IPS-20b (cell line): ENCODE data around the gene MSMB.
A peak's percentile ranks its signal among the peaks of the same experiment; 100 is the strongest.
"Not testable (repeated sequence)": the region's sequence is repeated elsewhere in the genome, so short reads cannot be mapped to it uniquely, and the experiment has no call there.

ENCODE experiments used
- H3K27ac ChIP-seq: one replicate; pipeline ENCODE4 v1.5.1; 2013; ENCODE audit warnings: low read length
- H3K27me3 ChIP-seq: 2 replicates; pipeline ENCODE4 v1.6.1; 2013; ENCODE audit warnings: mild to moderate bottlenecking, low read length, inconsistent platforms; ENCODE audit not compliant: insufficient read depth
- H3K36me3 ChIP-seq: 2 replicates; pipeline ENCODE4 v1.6.1; 2013; ENCODE audit warnings: low read depth, mild to moderate bottlenecking, inconsistent platforms, low read length, moderate library complexity; ENCODE audit not compliant: insufficient read depth
- H3K4me1 ChIP-seq: 2 replicates; pipeline ENCODE4 v1.6.1; 2013; ENCODE audit warnings: mild to moderate bottlenecking, control low read depth, inconsistent platforms, low read length, moderate library complexity; ENCODE audit not compliant: insufficient read depth
- H3K4me3 ChIP-seq: 2 replicates; pipeline ENCODE4 v1.5.1; 2013; ENCODE audit warnings: mild to moderate bottlenecking, low read length, inconsistent platforms
- H3K9ac ChIP-seq: 2 replicates; pipeline ENCODE4 v1.6.1; 2013; ENCODE audit warnings: low read depth, mild to moderate bottlenecking, inconsistent platforms, low read length, moderate library complexity
- H3K9me3 ChIP-seq: 2 replicates; pipeline ENCODE4 v1.6.1; 2013; ENCODE audit warnings: mild to moderate bottlenecking, low read depth, low read length, inconsistent platforms; ENCODE audit not compliant: insufficient read depth

MSMB gene

GRCh38 chr10:46049497-46049831, 3.4 kb upstream of the MSMB start:
- H3K9me3 ChIP-seq, H3K27me3 ChIP-seq, H3K36me3 ChIP-seq, H3K9ac ChIP-seq, H3K27ac ChIP-seq, H3K4me3 ChIP-seq: not testable (repeated sequence)
- peaks cover 12% of the 10 kb centered on the region; the same call in 1 of the 2 replicates for H3K4me1 ChIP-seq

- Histone ChIP-seq H3K9me3 (no peaks in the 10 kb centered on the region), H3K36me3 (no peaks in the 10 kb centered on the region), H3K9ac (no peak overlapping the region), H3K4me3 (no peak overlapping the region), H3K27me3 (no peaks in the 10 kb centered on the region; the same call in 1 of the 2 replicates), H3K27ac (no peak overlapping the region), H3K4me1 (peaks cover 5% of the 10 kb centered on the region; the same call in 1 of the 2 replicates)
Measured at GRCh38 chr10:46048152-46048551, 2.1 kb upstream of the MSMB start.

- H3K9me3 ChIP-seq, result no peaks in the 10 kb centered on the region
- H3K27me3 ChIP-seq, result no peaks in the 10 kb centered on the region; the same call in 1 of the 2 replicates
- no peak overlapping the region for H3K9ac ChIP-seq
- H3K4me3 ChIP-seq, result no peak overlapping the region
- no peak overlapping the region for H3K27ac ChIP-seq
- no peaks in the 10 kb centered on the region for H3K4me1 ChIP-seq
- no peaks in the 10 kb centered on the region for H3K36me3 ChIP-seq
Measured at GRCh38 chr10:46042527-46042926, 3.5 kb downstream of the MSMB start.

GRCh38 chr10:46040004-46040403, 6.1 kb downstream of the MSMB start:
- Histone ChIP-seq H3K4me3 (no peak overlapping the region), H3K9me3 (no peaks in the 10 kb centered on the region), H3K36me3 (no peaks in the 10 kb centered on the region), H3K9ac (no peak overlapping the region), H3K4me1 (no peaks in the 10 kb centered on the region), H3K27me3 (no peaks in the 10 kb centered on the region), H3K27ac (no peak overlapping the region)

GRCh38 chr10:46037107-46037825, 8.8 kb downstream of the MSMB start:
- Histone ChIP-seq H3K4me3 (no peak overlapping the region), H3K9ac (no peak overlapping the region), H3K4me1 (no peaks in the 10 kb centered on the region), H3K9me3 (no peaks in the 10 kb centered on the region), H3K36me3 (no peaks in the 10 kb centered on the region), H3K27me3 (no peaks in the 10 kb centered on the region), H3K27ac (no peak overlapping the region)

- Histone ChIP-seq H3K36me3 (no peaks in the 10 kb centered on the region), H3K4me1 (no peaks in the 10 kb centered on the region), H3K27ac (no peak overlapping the region), H3K4me3 (no peak overlapping the region), H3K27me3 (no peaks in the 10 kb centered on the region), H3K9ac (no peak overlapping the region), H3K9me3 (no peaks in the 10 kb centered on the region)
Measured at GRCh38 chr10:46035923-46036849, 9.9 kb downstream of the MSMB start.

GRCh38 chr10:46033602-46034011, 12.5 kb downstream of the MSMB start:
- Histone ChIP-seq H3K4me3 (no peak overlapping the region), H3K9ac (no peak overlapping the region), H3K27me3 (no peaks in the 10 kb centered on the region), H3K9me3 (no peaks in the 10 kb centered on the region), H3K36me3 (no peaks in the 10 kb centered on the region), H3K4me1 (peaks cover 11% of the 10 kb centered on the region; the same call in 1 of the 2 replicates), H3K27ac (no peak overlapping the region)

GRCh38 chr10:46031648-46032532, 14.2 kb downstream of the MSMB start:
- Histone ChIP-seq H3K4me3 (no peak overlapping the region), H3K9ac (no peak overlapping the region), H3K4me1 (peaks cover 11% of the 10 kb centered on the region; the same call in 1 of the 2 replicates), H3K36me3 (no peaks in the 10 kb centered on the region), H3K9me3 (no peaks in the 10 kb centered on the region), H3K27me3 (no peaks in the 10 kb centered on the region), H3K27ac (no peak overlapping the region)

- no peaks in the 10 kb centered on the region for H3K27me3 ChIP-seq
- H3K4me1 ChIP-seq, result peaks cover 11% of the 10 kb centered on the region; the same call in 1 of the 2 replicates
- H3K9me3 ChIP-seq, result no peaks in the 10 kb centered on the region
- peak within 1 kb of the TSS; percentile 84 for H3K4me3 ChIP-seq
- H3K9ac ChIP-seq, result peak within 1 kb of the TSS; percentile 76
- no peaks in the 10 kb centered on the region for H3K36me3 ChIP-seq
- no peak within 1 kb of the TSS for H3K27ac ChIP-seq
Measured at GRCh38 chr10:46030091-46030937, 15.8 kb downstream of the MSMB start, which contains the start of gene NCOA4. Gene NCOA4 (minus strand): TSS chr10:46030623. CDS start chr10:46016680, 13,943 bp downstream.

- H3K9ac ChIP-seq, result peak overlapping the region; percentile 76
- no peak overlapping the region for H3K27ac ChIP-seq
- H3K4me1 ChIP-seq, result peaks cover 11% of the 10 kb centered on the region; the same call in 1 of the 2 replicates
- no peaks in the 10 kb centered on the region for H3K36me3 ChIP-seq
- H3K9me3 ChIP-seq, result no peaks in the 10 kb centered on the region
- H3K27me3 ChIP-seq, result no peaks in the 10 kb centered on the region
- peak overlapping the region; percentile 84 for H3K4me3 ChIP-seq
Measured at GRCh38 chr10:46029461-46030030, 16.5 kb downstream of the MSMB start.
